DND-41 (cell line): ENCODE measurements around the gene SMARCC1.

Source experiments
- CTCF ChIP-seq: IDR thresholded peaks from 2 replicates; pipeline ENCODE4 v1.5.1; 2012; ENCODE audit warnings: borderline replicate concordance, low read length, moderate library complexity, mild to moderate bottlenecking; ENCODE audit not compliant: poor library complexity, severe bottlenecking; ENCODE audit errors: extremely low read depth
- EZH2 ChIP-seq: IDR thresholded peaks from 3 replicates; pipeline ENCODE4 v1.6.1; 2012; ENCODE audit warnings: borderline replicate concordance, low read depth, mild to moderate bottlenecking, moderate library complexity, low read length, inconsistent platforms; ENCODE audit not compliant: severe bottlenecking

GRCh38 chr3:47617086-47618010 is 164.3 kb downstream of the SMARCC1 start:
- TF ChIP-seq CTCF (no peak), EZH2 (no peak)
